Measurements from ENCODE around the gene VCAN.

GRCh38 chr5:83554133-83554532, 82.6 kb downstream of the VCAN start:
- TF ChIP-seq TAF1 (IDR thresholded peaks at IDR 0.05; ENCODE audit: borderline replicate concordance, insufficient read depth, low read length), result no peak
- no peak for TF ChIP-seq REST (IDR thresholded peaks at IDR 0.05; ENCODE audit: insufficient read depth in 1 of 2, low read depth in 2 of 2, low read length in 2 of 2)
- TF ChIP-seq POLR2AphosphoS5 (IDR thresholded peaks at IDR 0.05; ENCODE audit: low read depth, low read length), result no peak
- no peak for TF ChIP-seq SIN3A (IDR thresholded peaks at IDR 0.05; ENCODE audit: borderline replicate concordance, insufficient read depth, low read length)
